ENCODE measurements around the gene FAT1. TPM values are rescaled to one million over a fixed set of nuclear protein-coding genes. Genes with fewer than 3 reads are reported as not detected.

FAT1 gene
- total RNA-seq, 1 donor from 2014 or later: 67.7 TPM

- peaks cover 2% of the 10 kb centered on the region for H3K4me1 Mint-ChIP-seq (ENCODE audit: unreplicated experiment)
- H3K4me3 Mint-ChIP-seq (ENCODE audit: unreplicated experiment): no peak overlapping the region
- no peak for DNase-seq (ENCODE audit: low spot score)
- H3K27me3 Mint-ChIP-seq (ENCODE audit: unreplicated experiment): no peaks in the 10 kb centered on the region
- H3K27ac Mint-ChIP-seq (ENCODE audit: unreplicated experiment): no peak overlapping the region
- no peak for TF ChIP-seq CTCF (IDR thresholded peaks at IDR 0.05; ENCODE audit: unreplicated experiment)
- no peaks in the 10 kb centered on the region for H3K9me3 Mint-ChIP-seq (ENCODE audit: unreplicated experiment)
- peaks cover 16% of the 10 kb centered on the region for H3K36me3 Mint-ChIP-seq (ENCODE audit: low read depth, unreplicated experiment)
Observed at GRCh38 chr4:186602978-186603377, 120.7 kb downstream of the FAT1 start.

- H3K36me3 Mint-ChIP-seq (ENCODE audit: low read depth, unreplicated experiment): peaks cover 20% of the 10 kb centered on the region
- DNase-seq (ENCODE audit: low spot score): no peak
- no peaks in the 10 kb centered on the region for H3K9me3 Mint-ChIP-seq (ENCODE audit: unreplicated experiment)
- TF ChIP-seq CTCF (IDR thresholded peaks at IDR 0.05; ENCODE audit: unreplicated experiment): no peak
- no peak overlapping the region for H3K4me3 Mint-ChIP-seq (ENCODE audit: unreplicated experiment)
- peaks cover 2% of the 10 kb centered on the region for H3K4me1 Mint-ChIP-seq (ENCODE audit: unreplicated experiment)
- H3K27ac Mint-ChIP-seq (ENCODE audit: unreplicated experiment): no peak overlapping the region
- no peaks in the 10 kb centered on the region for H3K27me3 Mint-ChIP-seq (ENCODE audit: unreplicated experiment)
Observed at GRCh38 chr4:186599483-186599882, 124.2 kb downstream of the FAT1 start.

DNA sequence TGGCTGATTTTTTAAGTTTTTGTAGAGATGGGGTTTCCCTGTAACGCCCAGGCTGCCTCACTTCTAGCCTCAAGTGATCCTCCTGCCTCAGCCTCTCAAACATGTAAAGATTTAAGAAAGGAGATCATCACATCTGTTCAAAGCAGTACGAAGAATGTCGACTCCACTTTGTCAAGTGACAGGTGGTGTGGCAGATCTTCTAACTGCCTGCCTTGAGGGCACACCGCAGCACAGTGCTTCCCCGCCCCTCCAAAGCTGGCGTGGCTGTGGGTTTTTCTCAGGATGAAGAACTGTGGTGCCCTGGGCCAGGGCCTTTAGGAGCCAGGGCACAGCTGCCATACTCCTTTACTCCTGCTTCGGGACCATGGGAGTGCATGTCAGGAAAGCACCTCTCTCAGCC, 125.0 kb downstream of the FAT1 start:
- H3K36me3 Mint-ChIP-seq (ENCODE audit: low read depth, unreplicated experiment): peaks cover 14% of the 10 kb centered on the region
- no peaks in the 10 kb centered on the region for H3K4me1 Mint-ChIP-seq (ENCODE audit: unreplicated experiment)
- TF ChIP-seq CTCF (IDR thresholded peaks at IDR 0.05; ENCODE audit: unreplicated experiment): no peak
- H3K27me3 Mint-ChIP-seq (ENCODE audit: unreplicated experiment): no peaks in the 10 kb centered on the region
- H3K4me3 Mint-ChIP-seq (ENCODE audit: unreplicated experiment): no peak overlapping the region
- DNase-seq (ENCODE audit: low spot score): no peak
- no peak overlapping the region for H3K27ac Mint-ChIP-seq (ENCODE audit: unreplicated experiment)
- no peaks in the 10 kb centered on the region for H3K9me3 Mint-ChIP-seq (ENCODE audit: unreplicated experiment)

- Mint-ChIP-seq H3K4me3 (ENCODE audit: unreplicated experiment) (no peak overlapping the region), H3K36me3 (ENCODE audit: low read depth, unreplicated experiment) (peaks cover 9% of the 10 kb centered on the region), H3K4me1 (ENCODE audit: unreplicated experiment) (no peaks in the 10 kb centered on the region), H3K27me3 (ENCODE audit: unreplicated experiment) (no peaks in the 10 kb centered on the region), H3K9me3 (ENCODE audit: unreplicated experiment) (no peaks in the 10 kb centered on the region), H3K27ac (ENCODE audit: unreplicated experiment) (no peak overlapping the region)
- no peak for TF ChIP-seq CTCF (IDR thresholded peaks at IDR 0.05; ENCODE audit: unreplicated experiment)
- no peak for DNase-seq (ENCODE audit: low spot score)
Observed at GRCh38 chr4:186596850-186597390, 126.7 kb downstream of the FAT1 start.

DNA sequence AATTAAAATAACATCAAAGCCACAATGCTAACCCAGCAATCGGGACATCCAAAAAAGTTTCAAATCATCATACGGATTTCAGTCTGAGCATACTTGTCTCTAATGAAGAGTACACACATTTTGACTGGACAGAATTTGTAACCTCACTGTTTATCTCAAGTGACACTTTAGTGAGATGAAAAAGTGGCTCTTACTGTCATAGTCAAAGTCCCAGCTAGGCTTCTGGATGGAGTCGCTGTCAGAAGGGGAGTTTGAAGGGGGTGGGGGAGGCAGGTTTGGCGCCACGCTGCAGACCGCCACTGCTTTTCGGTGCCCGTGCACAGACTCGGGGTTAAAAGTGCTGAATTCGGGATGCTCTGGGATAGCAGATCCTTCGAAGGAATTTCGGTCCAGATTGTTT, 127.3 kb downstream of the FAT1 start:
- Mint-ChIP-seq H3K36me3 (ENCODE audit: low read depth, unreplicated experiment) (peaks cover 9% of the 10 kb centered on the region), H3K4me3 (ENCODE audit: unreplicated experiment) (no peak overlapping the region), H3K4me1 (ENCODE audit: unreplicated experiment) (no peaks in the 10 kb centered on the region), H3K27ac (ENCODE audit: unreplicated experiment) (no peak overlapping the region), H3K9me3 (ENCODE audit: unreplicated experiment) (no peaks in the 10 kb centered on the region), H3K27me3 (ENCODE audit: unreplicated experiment) (no peaks in the 10 kb centered on the region)
- DNase-seq (ENCODE audit: low spot score): no peak
- no peak for TF ChIP-seq CTCF (IDR thresholded peaks at IDR 0.05; ENCODE audit: unreplicated experiment)
